ENCODE measurements around the gene TMC1. TPM values are rescaled to one million over a fixed set of nuclear protein-coding genes. Genes with fewer than 3 reads are reported as not detected.

The TMC1 gene
- total and polyA plus RNA-seq, 7 donors: 0.05 to 2.6 (median 0.21) TPM; not detected in 3

DNA sequence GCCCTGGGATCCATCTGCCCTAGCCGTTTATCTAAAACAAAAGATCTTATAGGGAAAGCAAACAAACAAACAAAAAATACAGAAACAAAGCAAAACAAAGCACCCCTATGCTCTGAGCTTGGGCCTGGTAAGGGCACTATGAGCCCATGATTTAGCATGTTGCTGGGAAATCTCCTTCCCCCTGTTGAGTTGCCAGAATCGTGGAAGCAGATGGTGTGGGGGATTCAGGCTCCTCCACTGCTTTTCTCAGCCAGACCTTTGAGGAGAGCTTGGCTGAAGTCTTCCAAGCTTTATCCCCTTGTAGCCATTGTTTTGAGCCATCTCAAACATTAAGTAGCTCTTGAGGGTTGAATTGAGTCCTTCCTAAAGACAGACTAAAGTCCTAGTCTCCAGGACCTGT lies 29.9 kb downstream of the TMC1 start:
- no peaks in the 10 kb centered on the region for H3K9me3 ChIP-seq
- no peak overlapping the region for H3K27ac ChIP-seq
- WGBS, 3 donors: 39 to 63% (median 41%) methylated on average over 2 of the region's 2 CpGs
- TF ChIP-seq, protein P1, sequence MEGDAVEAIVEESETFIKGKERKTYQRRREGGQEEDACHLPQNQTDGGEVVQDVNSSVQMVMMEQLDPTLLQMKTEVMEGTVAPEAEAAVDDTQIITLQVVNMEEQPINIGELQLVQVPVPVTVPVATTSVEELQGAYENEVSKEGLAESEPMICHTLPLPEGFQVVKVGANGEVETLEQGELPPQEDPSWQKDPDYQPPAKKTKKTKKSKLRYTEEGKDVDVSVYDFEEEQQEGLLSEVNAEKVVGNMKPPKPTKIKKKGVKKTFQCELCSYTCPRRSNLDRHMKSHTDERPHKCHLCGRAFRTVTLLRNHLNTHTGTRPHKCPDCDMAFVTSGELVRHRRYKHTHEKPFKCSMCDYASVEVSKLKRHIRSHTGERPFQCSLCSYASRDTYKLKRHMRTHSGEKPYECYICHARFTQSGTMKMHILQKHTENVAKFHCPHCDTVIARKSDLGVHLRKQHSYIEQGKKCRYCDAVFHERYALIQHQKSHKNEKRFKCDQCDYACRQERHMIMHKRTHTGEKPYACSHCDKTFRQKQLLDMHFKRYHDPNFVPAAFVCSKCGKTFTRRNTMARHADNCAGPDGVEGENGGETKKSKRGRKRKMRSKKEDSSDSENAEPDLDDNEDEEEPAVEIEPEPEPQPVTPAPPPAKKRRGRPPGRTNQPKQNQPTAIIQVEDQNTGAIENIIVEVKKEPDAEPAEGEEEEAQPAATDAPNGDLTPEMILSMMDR (IDR thresholded peaks at IDR 0.05): no peak
- no peaks in the 10 kb centered on the region for H3K36me3 ChIP-seq (ENCODE audit: insufficient read depth in 1 of 2, low read depth in 1 of 2)
- intact Hi-C loops (cut with DNase I): no loop called here
- DNase-seq (no peak), ATAC-seq (no peak)
- H3K27me3 ChIP-seq (ENCODE audit: insufficient read depth in 3 of 3, low read length in 2 of 3): no peaks in the 10 kb centered on the region
- H3K4me3 ChIP-seq: no peak overlapping the region
- no peaks in the 10 kb centered on the region for H3K4me1 ChIP-seq

DNA sequence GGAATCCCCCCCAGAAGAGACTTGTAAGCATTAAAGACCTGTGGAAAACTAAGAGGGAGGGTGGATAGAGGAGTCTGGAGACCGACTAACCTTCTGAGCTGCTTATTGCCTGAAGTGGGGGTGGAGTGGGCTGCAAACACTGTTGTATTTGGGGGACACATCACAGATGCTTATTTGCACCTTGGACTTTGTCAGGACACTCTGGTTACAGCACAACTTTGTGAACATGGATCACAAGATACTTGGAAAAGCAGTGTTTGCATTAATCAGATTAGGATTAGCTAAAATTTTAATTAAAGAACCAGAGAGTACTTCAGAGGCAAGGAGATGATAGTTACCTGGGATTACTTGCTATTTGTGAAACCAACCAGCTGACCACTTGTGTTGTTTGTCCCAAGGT lies 30.9 kb downstream of the TMC1 start:
- Histone ChIP-seq H3K4me3 (no peak overlapping the region), H3K9me3 (no peaks in the 10 kb centered on the region), H3K4me1 (no peaks in the 10 kb centered on the region), H3K27ac (no peak overlapping the region), H3K36me3 (ENCODE audit: insufficient read depth in 1 of 2, low read depth in 1 of 2) (no peaks in the 10 kb centered on the region), H3K27me3 (ENCODE audit: insufficient read depth in 3 of 3, low read length in 2 of 3) (no peaks in the 10 kb centered on the region)
- TF ChIP-seq, protein P1 (IDR thresholded peaks at IDR 0.05): no peak
- no peak for DNase-seq
- 55 to 72% (median 63%) methylated on average over 1 of the region's 1 CpG for WGBS, 3 donors
- ATAC-seq: no peak
- intact Hi-C loops (cut with DNase I): no loop called here

DNA sequence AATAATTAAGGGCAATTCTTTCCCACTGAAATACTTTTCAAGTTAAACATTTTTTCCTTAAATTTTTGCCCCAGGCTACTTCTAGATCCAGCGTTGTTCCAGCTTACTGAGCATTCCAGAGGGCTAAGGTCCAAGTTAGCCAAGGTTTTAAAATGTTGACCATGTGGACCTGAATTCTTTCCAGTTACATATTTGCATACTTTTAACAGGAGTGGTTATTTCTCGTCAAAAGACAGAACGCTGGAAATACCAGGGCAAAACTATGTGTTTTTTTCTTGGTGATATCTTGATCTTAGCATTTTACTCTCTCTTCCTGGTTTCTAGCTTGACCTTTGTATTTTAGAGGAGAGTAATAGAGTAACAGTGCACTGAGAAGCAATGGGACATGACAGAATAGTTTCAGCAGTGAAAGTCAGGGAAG lies 32.8 kb downstream of the TMC1 start:
- Histone ChIP-seq H3K9me3 (no peaks in the 10 kb centered on the region), H3K4me3 (no peak overlapping the region), H3K27ac (no peak overlapping the region), H3K4me1 (no peaks in the 10 kb centered on the region), H3K27me3 (ENCODE audit: insufficient read depth in 3 of 3, low read length in 2 of 3) (no peaks in the 10 kb centered on the region), H3K36me3 (ENCODE audit: insufficient read depth in 1 of 2, low read depth in 1 of 2) (no peaks in the 10 kb centered on the region)
- WGBS, 3 donors: 17 to 24% (median 20%) methylated on average over 3 of the region's 3 CpGs
- intact Hi-C loops (cut with DNase I): no loop called here
- no peak for DNase-seq
- no peak for ATAC-seq
- TF ChIP-seq, protein P1 (IDR thresholded peaks at IDR 0.05): no peak

DNA sequence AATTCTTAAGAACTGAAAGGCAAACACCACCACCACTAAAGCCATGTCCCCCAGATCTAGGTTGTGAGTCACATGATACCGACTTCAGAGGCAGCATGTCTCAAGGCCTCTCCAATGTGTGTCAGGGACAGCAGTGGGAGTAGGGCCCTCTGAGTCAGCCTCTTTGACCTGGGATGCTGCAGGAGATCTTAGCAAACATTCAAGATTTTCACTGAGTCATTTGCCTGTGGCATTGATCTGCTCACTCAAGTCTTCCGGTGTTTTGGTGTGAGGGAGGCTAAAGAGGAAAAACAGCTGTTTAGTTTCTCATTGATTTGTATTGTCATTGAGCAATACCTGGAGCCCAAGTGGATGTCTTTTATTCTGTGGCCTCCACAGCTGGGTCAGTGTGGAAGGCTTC lies 36.1 kb downstream of the TMC1 start:
- TF ChIP-seq, protein P1 (IDR thresholded peaks at IDR 0.05): no peak
- Histone ChIP-seq H3K27ac (no peak overlapping the region), H3K4me3 (no peak overlapping the region)

DNA sequence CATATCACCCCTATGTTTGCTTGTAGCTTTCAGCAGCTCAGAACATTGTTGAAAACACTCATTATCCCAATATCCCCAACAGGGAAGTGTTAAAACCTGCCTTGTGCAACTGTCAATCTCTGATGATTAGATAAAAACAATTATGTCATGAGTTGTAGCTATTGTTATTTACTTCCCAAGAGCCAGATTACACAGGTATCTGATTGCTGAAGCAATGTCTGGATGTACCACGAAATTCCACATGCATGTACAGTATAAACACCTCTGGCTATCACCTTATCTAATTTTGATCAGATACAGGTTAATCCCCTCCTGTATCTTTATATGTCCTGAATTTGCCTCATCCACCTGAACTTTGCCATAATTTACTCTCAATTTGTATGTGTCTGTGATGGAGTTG lies 38.7 kb downstream of the TMC1 start:
- no peak overlapping the region for H3K4me3 ChIP-seq
- 75 to 89% (median 80%) methylated on average over 1 of the region's 1 CpG for WGBS, 3 donors
- no peaks in the 10 kb centered on the region for H3K36me3 ChIP-seq (ENCODE audit: insufficient read depth in 1 of 2, low read depth in 1 of 2)
- ATAC-seq (no peak), DNase-seq (no peak)
- no peak overlapping the region for H3K27ac ChIP-seq
- H3K4me1 ChIP-seq: no peaks in the 10 kb centered on the region
- TF ChIP-seq, protein P1 (IDR thresholded peaks at IDR 0.05): no peak
- no peaks in the 10 kb centered on the region for H3K27me3 ChIP-seq (ENCODE audit: insufficient read depth in 3 of 3, low read length in 2 of 3)
- intact Hi-C loops (cut with DNase I): no loop called here
- H3K9me3 ChIP-seq: no peaks in the 10 kb centered on the region

More for the DNA sequence above, 36.1 kb downstream of the TMC1 start:
- intact Hi-C loops (cut with DNase I): no loop called here
- H3K9me3 ChIP-seq: no peaks in the 10 kb centered on the region
- DNase-seq (peak in 1 of 2 donors; percentile 48), ATAC-seq (peak; percentile 69 to 83 (median 76))
- WGBS, 3 donors: 53 to 62% (median 61%) methylated on average over 2 of the region's 2 CpGs
- H3K4me1 ChIP-seq: no peaks in the 10 kb centered on the region
- no peaks in the 10 kb centered on the region for H3K27me3 ChIP-seq (ENCODE audit: insufficient read depth in 3 of 3, low read length in 2 of 3)
- no peaks in the 10 kb centered on the region for H3K36me3 ChIP-seq (ENCODE audit: insufficient read depth in 1 of 2, low read depth in 1 of 2)
